Right lobe of liver (tissue), 4 donors: ENCODE data around the gene CUX1.

Experiments
- POLR2A ChIP-seq: fragments of 450-650 bp; IDR thresholded peaks from one replicate; pipeline ENCODE4 v1.6.1; 2017; ENCODE audit warnings: antibody characterized with exemption, mild to moderate bottlenecking
- TF ChIP-seq, protein P1 (sequence below), 4 donors: fragments of 200-600 bp in 3 of 4; fragments of 450-650 bp in 1 of 4; IDR thresholded peaks; one replicate each; pipeline versions ENCODE4 v1.5.1 to v1.8.0; 2016 to 2022; ENCODE audit warnings: antibody characterized with exemption in 4 of 4, mild to moderate bottlenecking in 2 of 4
- donor health status: DM: no; HTN: no; CAD: no.
- donor health status: DM: no; HTN: no; CAD: no.
- donor health status: DM: no; HTN: yes; CAD: no.

DNA sequence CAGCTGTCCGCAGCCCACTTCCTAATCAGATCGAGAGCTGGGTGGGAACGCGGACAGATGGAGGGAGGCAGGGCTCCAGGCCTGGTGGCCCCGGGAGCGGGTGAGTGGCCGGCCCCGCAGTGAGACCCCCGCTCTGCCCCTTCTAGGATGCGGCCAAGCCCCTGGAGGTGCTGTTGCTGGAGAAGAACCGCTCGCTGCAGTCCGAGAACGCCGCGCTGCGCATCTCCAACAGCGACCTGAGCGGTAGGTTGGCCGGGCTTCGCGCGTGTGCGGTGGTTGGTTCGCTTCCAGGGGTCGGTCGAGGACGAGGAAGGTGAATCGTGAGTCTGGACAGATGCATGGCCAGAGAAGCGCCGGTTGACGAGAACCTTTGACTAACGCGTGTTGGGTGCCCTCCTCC is 377.9 kb downstream of the CUX1 start:
- TF ChIP-seq, protein P1, sequence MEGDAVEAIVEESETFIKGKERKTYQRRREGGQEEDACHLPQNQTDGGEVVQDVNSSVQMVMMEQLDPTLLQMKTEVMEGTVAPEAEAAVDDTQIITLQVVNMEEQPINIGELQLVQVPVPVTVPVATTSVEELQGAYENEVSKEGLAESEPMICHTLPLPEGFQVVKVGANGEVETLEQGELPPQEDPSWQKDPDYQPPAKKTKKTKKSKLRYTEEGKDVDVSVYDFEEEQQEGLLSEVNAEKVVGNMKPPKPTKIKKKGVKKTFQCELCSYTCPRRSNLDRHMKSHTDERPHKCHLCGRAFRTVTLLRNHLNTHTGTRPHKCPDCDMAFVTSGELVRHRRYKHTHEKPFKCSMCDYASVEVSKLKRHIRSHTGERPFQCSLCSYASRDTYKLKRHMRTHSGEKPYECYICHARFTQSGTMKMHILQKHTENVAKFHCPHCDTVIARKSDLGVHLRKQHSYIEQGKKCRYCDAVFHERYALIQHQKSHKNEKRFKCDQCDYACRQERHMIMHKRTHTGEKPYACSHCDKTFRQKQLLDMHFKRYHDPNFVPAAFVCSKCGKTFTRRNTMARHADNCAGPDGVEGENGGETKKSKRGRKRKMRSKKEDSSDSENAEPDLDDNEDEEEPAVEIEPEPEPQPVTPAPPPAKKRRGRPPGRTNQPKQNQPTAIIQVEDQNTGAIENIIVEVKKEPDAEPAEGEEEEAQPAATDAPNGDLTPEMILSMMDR (IDR thresholded peaks at IDR 0.05) = no peak
- no peak for TF ChIP-seq POLR2A
